Raji (cell line): Measurements from ENCODE around the gene INS.

Experiments used
- POLR2A ChIP-seq: IDR thresholded peaks from 2 replicates; pipeline ENCODE4 v1.6.1; 2011; ENCODE audit warnings: low read depth, low read length, control low read depth; ENCODE audit not compliant: insufficient read depth

INS gene

DNA sequence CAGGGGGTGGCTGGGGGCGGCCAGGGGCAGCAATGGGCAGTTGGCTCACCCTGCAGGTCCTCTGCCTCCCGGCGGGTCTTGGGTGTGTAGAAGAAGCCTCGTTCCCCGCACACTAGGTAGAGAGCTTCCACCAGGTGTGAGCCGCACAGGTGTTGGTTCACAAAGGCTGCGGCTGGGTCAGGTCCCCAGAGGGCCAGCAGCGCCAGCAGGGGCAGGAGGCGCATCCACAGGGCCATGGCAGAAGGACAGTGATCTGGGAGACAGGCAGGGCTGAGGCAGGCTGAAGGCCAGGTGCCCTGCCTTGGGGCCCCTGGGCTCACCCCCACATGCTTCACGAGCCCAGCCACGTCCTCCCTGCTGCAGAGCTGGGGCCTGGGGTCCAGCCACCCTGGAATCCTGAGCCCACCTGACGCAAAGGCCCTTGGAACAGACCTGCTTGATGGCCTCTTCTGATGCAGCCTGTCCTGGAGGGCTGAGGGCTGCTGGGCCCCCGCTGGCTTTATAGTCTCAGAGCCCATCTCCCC lies at the start of gene INS:
Gene INS, minus strand, starts transcription at position 474 of the 524 bp plus-strand sequence. Its CDS starts 238 bp downstream, at position 236.
- TF ChIP-seq POLR2A: no peak

DNA sequence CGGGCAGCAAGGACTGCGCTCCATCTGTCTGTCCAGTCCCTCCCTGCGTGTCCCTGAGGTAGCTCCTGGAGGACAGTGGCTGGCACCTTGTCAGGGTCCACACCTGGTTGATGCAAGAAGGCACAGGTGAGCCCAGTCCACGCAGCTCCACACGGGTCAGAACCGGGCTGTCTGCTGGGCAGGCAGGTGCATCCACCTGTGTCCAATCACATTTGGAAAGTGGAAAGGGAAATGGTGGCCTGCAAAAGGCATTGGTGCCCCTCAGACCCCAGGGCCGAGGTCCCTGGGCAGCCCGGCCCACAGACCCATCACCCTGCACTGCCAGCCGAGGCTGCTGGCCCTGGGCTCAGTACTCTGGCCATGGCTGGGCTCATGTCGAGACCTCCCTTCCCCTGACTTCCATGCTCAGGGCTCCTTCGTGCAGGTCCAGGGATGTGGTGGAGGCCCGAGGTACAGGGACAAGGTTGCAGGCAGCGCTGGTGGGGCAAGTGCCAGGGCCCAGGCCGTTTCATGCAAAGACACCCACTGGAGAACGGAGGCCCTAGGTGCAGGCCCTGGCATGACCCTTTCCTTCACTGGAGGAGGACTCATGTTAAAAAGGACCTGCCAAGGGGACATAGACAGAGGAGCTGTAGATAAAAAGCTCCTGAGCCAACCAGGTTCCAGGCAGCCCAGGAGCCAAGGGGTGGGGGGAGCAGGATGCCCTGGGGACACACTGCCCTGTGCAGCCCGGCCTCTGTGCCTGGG lies 49.5 kb upstream of the INS start:
- TF ChIP-seq POLR2A: no peak

- no peak for TF ChIP-seq POLR2A
Measured at GRCh38 chr11:2209900-2210321, 48.9 kb upstream of the INS start.

DNA sequence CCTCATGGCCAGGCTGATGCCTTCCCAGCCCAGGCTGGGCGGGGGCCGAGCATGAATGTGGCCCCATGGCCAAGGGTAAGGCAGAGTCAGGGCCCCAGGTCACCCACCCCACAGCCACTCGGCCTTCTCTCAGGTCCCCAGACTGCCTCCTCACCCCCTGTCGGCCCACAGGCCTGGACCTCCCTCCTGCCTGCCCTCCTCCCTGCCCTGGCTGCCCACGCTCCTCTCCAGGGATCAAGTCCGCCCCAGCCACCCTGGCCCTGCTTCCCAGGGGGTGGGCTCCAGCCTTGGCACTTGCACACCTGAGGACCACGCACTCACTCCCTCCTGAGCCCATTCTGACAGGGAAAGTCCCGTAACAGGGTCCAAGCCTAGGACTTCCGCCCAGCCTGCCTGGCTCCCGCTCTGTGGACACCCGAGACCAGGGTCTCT lies 48.4 kb upstream of the INS start:
- TF ChIP-seq POLR2A: no peak

DNA sequence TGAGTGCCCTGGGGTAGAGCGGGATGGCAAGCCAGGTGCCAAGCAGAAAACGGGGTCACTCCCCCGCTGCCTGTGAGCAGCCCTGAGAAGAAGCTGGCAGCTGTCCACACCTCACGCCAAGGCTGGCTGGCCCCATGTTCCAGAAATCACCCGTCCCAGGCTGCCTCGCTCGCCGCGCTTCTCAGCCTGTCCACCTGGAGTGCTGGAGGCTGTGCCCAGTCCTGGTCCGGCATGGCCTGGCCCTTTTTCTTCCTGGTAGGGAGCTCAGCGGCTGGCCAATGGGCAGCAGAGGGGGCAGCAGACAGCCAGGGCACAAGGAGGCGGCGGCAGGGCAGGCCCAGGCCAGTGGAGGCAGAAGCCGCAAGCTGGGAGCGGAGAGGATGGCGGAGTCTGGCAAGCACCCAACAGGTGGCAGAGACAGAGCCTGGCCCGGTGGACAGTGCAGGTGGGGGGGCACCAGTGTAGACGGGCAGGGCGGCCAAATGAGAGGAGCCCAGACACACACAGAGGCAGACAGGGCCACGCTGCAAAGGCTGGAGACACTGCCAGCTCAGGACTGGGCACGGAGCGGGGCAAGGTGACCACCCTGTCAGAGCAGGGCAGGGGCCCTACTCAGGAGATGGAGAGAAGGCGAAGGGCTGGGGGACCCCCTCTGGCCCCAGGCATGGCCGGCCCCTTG lies 47.8 kb upstream of the INS start:
- TF ChIP-seq POLR2A: no peak

GRCh38 chr11:2207773-2208621 lies 47.0 kb upstream of the INS start:
- TF ChIP-seq POLR2A: no peak

DNA sequence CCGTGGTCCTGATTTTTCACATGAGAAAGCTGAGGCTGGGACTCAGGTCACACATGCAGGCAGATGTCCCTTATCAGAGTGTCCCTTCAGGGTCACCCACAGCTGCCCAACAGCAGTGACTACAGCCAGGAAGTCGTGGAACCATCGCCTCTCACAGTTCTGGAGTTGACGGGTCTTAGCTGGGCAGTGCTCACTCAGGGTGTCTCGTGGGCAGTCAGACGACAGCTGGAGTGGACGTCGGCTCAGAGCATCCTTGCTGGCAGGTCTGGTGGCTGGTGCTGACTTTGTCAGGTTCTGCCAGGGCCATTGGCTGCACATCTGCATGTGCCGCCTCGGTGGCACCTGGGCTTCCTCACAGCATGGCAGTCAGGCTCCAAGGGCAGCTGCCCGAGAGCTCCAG lies 46.2 kb upstream of the INS start:
- no peak for TF ChIP-seq POLR2A

- TF ChIP-seq POLR2A: no peak
Measured at GRCh38 chr11:2205981-2206690, 45.1 kb upstream of the INS start.

DNA sequence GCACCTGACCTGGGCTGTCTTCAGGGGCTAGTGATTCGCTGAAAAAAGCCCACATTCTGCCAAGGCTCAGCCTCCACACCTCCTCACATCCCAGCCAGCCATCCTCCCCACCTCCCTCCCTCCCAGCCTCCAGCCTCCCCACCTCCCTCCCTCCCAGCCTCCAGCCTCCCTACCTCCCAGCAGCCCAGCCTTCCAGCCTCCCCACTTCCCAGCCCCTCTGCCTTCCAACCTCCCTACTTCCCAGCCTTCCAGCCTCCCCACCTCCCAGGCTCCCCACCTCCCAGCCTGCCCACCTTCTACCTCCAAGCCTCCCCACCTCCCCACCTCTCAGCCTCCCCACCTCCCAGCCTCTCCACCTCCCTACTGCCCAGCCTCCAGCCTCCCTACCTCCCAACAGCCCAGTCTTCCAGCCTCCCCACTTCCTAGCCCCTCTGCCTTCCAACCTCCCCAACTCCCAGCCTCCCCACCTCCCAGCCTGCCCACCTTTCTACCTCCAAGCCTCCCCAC lies 44.3 kb upstream of the INS start:
- no peak for TF ChIP-seq POLR2A

DNA sequence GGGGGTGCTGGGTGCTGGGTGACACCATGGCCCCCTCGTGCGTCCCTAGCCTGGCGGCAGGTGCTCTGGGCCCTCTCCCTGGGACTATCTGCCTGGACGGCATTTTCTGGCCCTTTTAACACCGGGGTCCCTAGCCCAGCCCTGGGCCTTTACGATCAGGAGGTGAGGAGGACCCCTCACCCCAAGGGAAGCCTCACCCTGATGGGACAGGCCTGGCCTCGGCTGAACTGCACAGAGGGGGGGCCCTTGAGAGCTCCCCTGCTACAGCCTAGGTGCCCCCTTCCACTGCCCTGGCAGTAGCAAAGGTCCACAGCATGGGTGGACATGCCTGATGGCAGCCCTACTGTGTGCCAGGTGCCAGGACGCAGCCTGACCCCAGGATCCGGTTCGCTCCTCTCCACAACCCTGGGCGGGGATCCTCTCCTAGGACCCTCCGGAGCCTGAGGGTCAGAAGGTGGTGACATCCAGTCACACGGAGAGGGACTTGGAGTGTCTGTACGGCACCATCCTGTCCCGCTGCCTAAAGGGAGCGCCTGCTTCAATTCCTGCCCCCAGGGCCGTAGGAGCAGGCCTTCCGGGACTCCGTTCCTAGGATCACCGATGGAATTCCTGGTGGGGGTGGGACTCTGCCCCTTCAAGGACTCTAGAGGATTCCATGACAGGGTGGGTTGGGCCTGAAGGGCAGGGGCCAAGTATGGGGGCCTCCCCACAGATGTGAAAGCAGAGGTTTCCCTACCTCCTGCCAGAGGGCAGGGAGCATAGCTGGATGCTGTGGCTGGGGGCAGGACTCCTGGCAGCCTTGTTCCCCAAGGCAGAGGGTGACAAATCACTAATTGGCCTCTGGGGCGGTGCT lies 43.6 kb upstream of the INS start:
- no peak for TF ChIP-seq POLR2A

GRCh38 chr11:2203440-2204259 lies 42.6 kb upstream of the INS start:
- TF ChIP-seq POLR2A: no peak

GRCh38 chr11:2202900-2203439 lies 42.0 kb upstream of the INS start:
- TF ChIP-seq POLR2A: no peak
